Anterior cingulate cortex (tissue), 58 donors: Measurements from ENCODE around the gene MICB.

Experiments used
- DNase-seq, 58 donors: peaks; one replicate each; lab custom pipeline; 2025; lab: John Stamatoyannopoulos, UW

MICB gene

GRCh38 chr6:31558631-31559500, 60.9 kb downstream of the MICB start:
- peak in 18 of 58 donors; percentile 11 to 68 (median 34) for DNase-seq

- no peak for DNase-seq
These were observed 61.6 kb downstream of the MICB start for GRCh38 chr6:31559606-31559957.

- DNase-seq: peak in 25 of 58 donors; percentile 4 to 38 (median 16)
These were observed 62.2 kb downstream of the MICB start for GRCh38 chr6:31559958-31560696.

- DNase-seq: no peak
These were observed 62.7 kb downstream of the MICB start for GRCh38 chr6:31560697-31561058.
